ENCODE results near the gene COL17A1.
A peak's percentile ranks its signal among the peaks of the same experiment; 100 is the strongest.

The COL17A1 gene

GRCh38 chr10:104081998-104082397, 3.7 kb downstream of the COL17A1 start:
- 85% methylated on average over 4 of the region's 5 CpGs for WGBS
- no peak overlapping the region for H2AFZ ChIP-seq (ENCODE audit: low read depth, low read length)
- H3K27ac ChIP-seq (ENCODE audit: low read length, poor library complexity, severe bottlenecking), result no peak overlapping the region
- no peak overlapping the region for H3K14ac ChIP-seq (ENCODE audit: low read length in 2 of 2)
- H3K4ac ChIP-seq (ENCODE audit: low read depth in 1 of 2, low read length in 2 of 2), result no peak overlapping the region
- no peak overlapping the region for H3K9ac ChIP-seq (ENCODE audit: low read length)
- no peak overlapping the region for H2AK5ac ChIP-seq (ENCODE audit: low read length, severe bottlenecking)
- H3K36me3 ChIP-seq (ENCODE audit: control insufficient read depth in 1 of 2, insufficient read depth in 2 of 2, low read depth in 1 of 2, low read length in 2 of 2), result no peaks in the 10 kb centered on the region
- H3K23ac ChIP-seq (ENCODE audit: low read length in 2 of 2), result no peak overlapping the region
- no peak overlapping the region for H2BK120ac ChIP-seq (ENCODE audit: low read depth, low read length)
- H4K91ac ChIP-seq (ENCODE audit: low read length), result no peak overlapping the region
- no peaks in the 10 kb centered on the region for H3K27me3 ChIP-seq (ENCODE audit: control insufficient read depth in 1 of 2, insufficient read depth in 1 of 2, low read length in 2 of 2)
- H3K4me1 ChIP-seq (ENCODE audit: control insufficient read depth, insufficient read depth, low read depth, low read length), result peaks cover 12% of the 10 kb centered on the region
- no peaks in the 10 kb centered on the region for H3K79me1 ChIP-seq (replicated peaks; ENCODE audit: low read length, poor library complexity, severe bottlenecking)
- no peak overlapping the region for H3K18ac ChIP-seq (ENCODE audit: low read depth in 1 of 2, low read length in 2 of 2)
- no peak for DNase-seq
- no peak overlapping the region for H3K4me2 ChIP-seq (ENCODE audit: low read length, poor library complexity, severe bottlenecking)
- no peak overlapping the region for H2BK12ac ChIP-seq (ENCODE audit: low read length in 2 of 2)
- no peak overlapping the region for H2BK5ac ChIP-seq (ENCODE audit: low read depth, low read length, poor library complexity, severe bottlenecking)
- H2BK15ac ChIP-seq (ENCODE audit: low read depth, poor library complexity, severe bottlenecking), result no peak overlapping the region
- H3K4me3 ChIP-seq (ENCODE audit: insufficient read depth in 1 of 2, low read depth in 1 of 2, low read length in 2 of 2), result no peak overlapping the region
- H4K8ac ChIP-seq (ENCODE audit: low read length), result no peak overlapping the region
- H3K9me3 ChIP-seq (ENCODE audit: control insufficient read depth, low read length), result no peaks in the 10 kb centered on the region

DNA sequence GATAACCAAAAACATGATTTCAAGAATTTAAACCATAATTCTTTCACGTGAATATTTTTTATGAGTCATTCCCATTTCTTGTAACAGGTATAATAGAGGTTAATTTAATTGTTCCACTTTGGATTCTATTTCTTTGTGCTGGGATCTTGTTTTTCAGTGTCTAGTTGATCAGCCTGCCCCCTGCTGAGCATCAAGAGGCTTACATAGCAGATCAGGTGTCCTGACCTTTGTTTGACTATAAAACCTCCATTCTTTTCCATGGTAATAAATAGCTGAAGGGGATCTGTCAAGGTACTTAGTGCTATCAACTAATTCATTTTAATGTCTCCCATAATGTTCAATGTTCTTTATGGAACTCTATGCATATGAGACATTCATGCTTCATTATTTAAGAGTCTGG, 4.9 kb downstream of the COL17A1 start:
- Histone ChIP-seq H3K9ac (ENCODE audit: low read length) (no peak overlapping the region), H3K18ac (ENCODE audit: low read depth in 1 of 2, low read length in 2 of 2) (no peak overlapping the region), H2BK15ac (ENCODE audit: low read depth, poor library complexity, severe bottlenecking) (no peak overlapping the region), H4K8ac (ENCODE audit: low read length) (no peak overlapping the region), H3K79me1 (replicated peaks; ENCODE audit: low read length, poor library complexity, severe bottlenecking) (no peaks in the 10 kb centered on the region), H2AFZ (ENCODE audit: low read depth, low read length) (no peak overlapping the region), H3K27me3 (ENCODE audit: control insufficient read depth in 1 of 2, insufficient read depth in 1 of 2, low read length in 2 of 2) (peaks cover 0 to 2% of the 10 kb centered on the region in 2 experiments), H3K4me2 (ENCODE audit: low read length, poor library complexity, severe bottlenecking) (no peak overlapping the region), H3K14ac (ENCODE audit: low read length in 2 of 2) (no peak overlapping the region), H3K23ac (ENCODE audit: low read length in 2 of 2) (no peak overlapping the region), H2BK120ac (ENCODE audit: low read depth, low read length) (no peak overlapping the region), H3K4me1 (ENCODE audit: control insufficient read depth, insufficient read depth, low read depth, low read length) (peaks cover 7% of the 10 kb centered on the region), H3K9me3 (ENCODE audit: control insufficient read depth, low read length) (no peaks in the 10 kb centered on the region), H3K27ac (ENCODE audit: low read length, poor library complexity, severe bottlenecking) (no peak overlapping the region), H3K36me3 (ENCODE audit: control insufficient read depth in 1 of 2, insufficient read depth in 2 of 2, low read depth in 1 of 2, low read length in 2 of 2) (no peaks in the 10 kb centered on the region), H2AK5ac (ENCODE audit: low read length, severe bottlenecking) (no peak overlapping the region), H3K4me3 (ENCODE audit: insufficient read depth in 1 of 2, low read depth in 1 of 2, low read length in 2 of 2) (no peak overlapping the region), H2BK5ac (ENCODE audit: low read depth, low read length, poor library complexity, severe bottlenecking) (no peak overlapping the region), H4K91ac (ENCODE audit: low read length) (no peak overlapping the region), H3K4ac (ENCODE audit: low read depth in 1 of 2, low read length in 2 of 2) (no peak overlapping the region), H2BK12ac (ENCODE audit: low read length in 2 of 2) (no peak overlapping the region)
- WGBS, result no CpG with 5 or more reads among the region's 1 CpG
- DNase-seq, result peak; percentile 12

DNA sequence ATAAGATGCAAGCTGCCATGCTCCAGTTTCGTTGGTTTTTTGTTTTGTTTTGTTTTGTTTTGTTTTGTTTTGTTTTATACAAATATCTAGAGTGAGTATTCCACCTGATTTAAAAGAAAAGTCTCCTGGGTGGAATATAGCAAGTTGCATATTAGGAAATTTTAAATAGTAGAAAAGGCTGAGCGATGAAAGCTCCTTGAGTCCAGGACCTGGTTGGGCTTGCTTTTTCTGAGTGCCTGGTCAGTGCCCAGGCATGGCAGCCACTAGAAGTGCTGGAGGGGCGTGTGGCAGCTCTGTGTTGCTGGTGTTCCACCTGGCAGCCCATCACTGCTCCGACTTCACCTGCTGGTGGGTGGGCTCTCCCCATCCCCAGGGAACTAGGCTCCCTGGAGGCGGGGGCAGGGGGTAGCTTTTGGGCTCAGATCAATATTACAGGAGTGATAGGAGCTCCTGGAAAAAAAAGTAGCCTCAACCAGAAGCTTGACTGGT, 8.0 kb downstream of the COL17A1 start:
- Histone ChIP-seq H4K8ac (ENCODE audit: low read length) (no peak overlapping the region), H3K4me2 (ENCODE audit: low read length, poor library complexity, severe bottlenecking) (no peak overlapping the region), H2AFZ (ENCODE audit: low read depth, low read length) (no peak overlapping the region), H2BK12ac (ENCODE audit: low read length in 2 of 2) (no peak overlapping the region), H3K79me1 (replicated peaks; ENCODE audit: low read length, poor library complexity, severe bottlenecking) (no peaks in the 10 kb centered on the region), H3K4ac (ENCODE audit: low read depth in 1 of 2, low read length in 2 of 2) (no peak overlapping the region), H3K14ac (ENCODE audit: low read length in 2 of 2) (no peak overlapping the region), H2BK5ac (ENCODE audit: low read depth, low read length, poor library complexity, severe bottlenecking) (no peak overlapping the region), H3K18ac (ENCODE audit: low read depth in 1 of 2, low read length in 2 of 2) (no peak overlapping the region), H2AK5ac (ENCODE audit: low read length, severe bottlenecking) (no peak overlapping the region), H3K4me1 (ENCODE audit: control insufficient read depth, insufficient read depth, low read depth, low read length) (peaks cover 6% of the 10 kb centered on the region), H3K9me3 (ENCODE audit: control insufficient read depth, low read length) (no peaks in the 10 kb centered on the region), H3K36me3 (ENCODE audit: control insufficient read depth in 1 of 2, insufficient read depth in 2 of 2, low read depth in 1 of 2, low read length in 2 of 2) (no peaks in the 10 kb centered on the region), H2BK120ac (ENCODE audit: low read depth, low read length) (no peak overlapping the region), H2BK15ac (ENCODE audit: low read depth, poor library complexity, severe bottlenecking) (no peak overlapping the region), H3K27me3 (ENCODE audit: control insufficient read depth in 1 of 2, insufficient read depth in 1 of 2, low read length in 2 of 2) (peaks cover 0 to 10% of the 10 kb centered on the region in 2 experiments), H3K27ac (ENCODE audit: low read length, poor library complexity, severe bottlenecking) (no peak overlapping the region), H3K9ac (ENCODE audit: low read length) (no peak overlapping the region), H3K23ac (ENCODE audit: low read length in 2 of 2) (no peak overlapping the region), H3K4me3 (ENCODE audit: insufficient read depth in 1 of 2, low read depth in 1 of 2, low read length in 2 of 2) (no peak overlapping the region), H4K91ac (ENCODE audit: low read length) (no peak overlapping the region)
- DNase-seq, result no peak
- WGBS, result 71% methylated on average over 5 of the region's 5 CpGs

DNA sequence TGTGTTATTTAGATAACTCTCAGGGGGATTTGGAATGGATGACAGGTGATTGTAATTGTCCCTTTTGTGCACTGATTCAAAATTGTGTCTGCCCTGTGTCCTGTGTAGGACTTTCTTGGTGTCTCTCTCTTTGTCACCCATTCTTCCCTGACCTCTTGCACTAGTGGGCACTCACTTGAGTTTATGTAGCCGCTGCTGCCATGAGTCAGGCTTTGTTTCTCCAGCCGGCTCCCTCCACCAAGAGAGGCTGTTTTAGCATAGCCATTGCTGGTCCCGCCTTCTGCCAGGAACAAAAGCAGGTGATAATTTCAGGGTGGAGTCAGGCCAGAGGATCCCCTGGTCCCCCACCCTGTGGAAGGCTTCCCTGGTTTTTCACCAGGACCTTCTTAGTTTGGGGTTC, 8.4 kb downstream of the COL17A1 start:
- 20% methylated on average over 3 of the region's 3 CpGs for WGBS
- H3K4ac ChIP-seq (ENCODE audit: low read depth in 1 of 2, low read length in 2 of 2), result no peak overlapping the region
- no peak overlapping the region for H2BK15ac ChIP-seq (ENCODE audit: low read depth, poor library complexity, severe bottlenecking)
- no peak overlapping the region for H2AK5ac ChIP-seq (ENCODE audit: low read length, severe bottlenecking)
- no peak overlapping the region for H3K14ac ChIP-seq (ENCODE audit: low read length in 2 of 2)
- no peak overlapping the region for H4K8ac ChIP-seq (ENCODE audit: low read length)
- H3K27me3 ChIP-seq (ENCODE audit: control insufficient read depth in 1 of 2, insufficient read depth in 1 of 2, low read length in 2 of 2), result peaks cover 0 to 10% of the 10 kb centered on the region in 2 experiments
- DNase-seq, result no peak
- no peak overlapping the region for H2BK12ac ChIP-seq (ENCODE audit: low read length in 2 of 2)
- H2AFZ ChIP-seq (ENCODE audit: low read depth, low read length), result no peak overlapping the region
- H3K23ac ChIP-seq (ENCODE audit: low read length in 2 of 2), result no peak overlapping the region
- no peak overlapping the region for H2BK120ac ChIP-seq (ENCODE audit: low read depth, low read length)
- no peak overlapping the region for H3K4me3 ChIP-seq (ENCODE audit: insufficient read depth in 1 of 2, low read depth in 1 of 2, low read length in 2 of 2)
- no peak overlapping the region for H3K18ac ChIP-seq (ENCODE audit: low read depth in 1 of 2, low read length in 2 of 2)
- H3K79me1 ChIP-seq (replicated peaks; ENCODE audit: low read length, poor library complexity, severe bottlenecking), result no peaks in the 10 kb centered on the region
- no peak overlapping the region for H3K4me2 ChIP-seq (ENCODE audit: low read length, poor library complexity, severe bottlenecking)
- no peak overlapping the region for H4K91ac ChIP-seq (ENCODE audit: low read length)
- peak overlapping the region; percentile 19 for H3K27ac ChIP-seq (ENCODE audit: low read length, poor library complexity, severe bottlenecking)
- H3K36me3 ChIP-seq (ENCODE audit: control insufficient read depth in 1 of 2, insufficient read depth in 2 of 2, low read depth in 1 of 2, low read length in 2 of 2), result no peaks in the 10 kb centered on the region
- H3K4me1 ChIP-seq (ENCODE audit: control insufficient read depth, insufficient read depth, low read depth, low read length), result peaks cover 6% of the 10 kb centered on the region
- no peak overlapping the region for H3K9ac ChIP-seq (ENCODE audit: low read length)
- H2BK5ac ChIP-seq (ENCODE audit: low read depth, low read length, poor library complexity, severe bottlenecking), result no peak overlapping the region
- no peaks in the 10 kb centered on the region for H3K9me3 ChIP-seq (ENCODE audit: control insufficient read depth, low read length)
